GM12878 (cell line): Measurements from ENCODE around the gene CLMP.
"Not testable (repeated sequence)": the region's sequence is repeated elsewhere in the genome, so short reads cannot be mapped to it uniquely, and the experiment has no call there.

ENCODE experiments used
- EZH2 ChIP-seq: IDR thresholded peaks from 2 replicates; pipeline ENCODE4 v1.6.1; 2012; ENCODE audit warnings: low read depth, mild to moderate bottlenecking, control low read depth, inconsistent platforms, low read length, borderline replicate concordance; ENCODE audit not compliant: control insufficient read depth
- MYC ChIP-seq: IDR thresholded peaks from 2 replicates; pipeline ENCODE4 v1.6.1; 2011; ENCODE audit warnings: mild to moderate bottlenecking, low read length, moderate library complexity, inconsistent platforms; ENCODE audit not compliant: insufficient read depth, insufficient replicate concordance, insufficient read length, severe bottlenecking
- NFYA ChIP-seq: IDR thresholded peaks from 2 replicates; pipeline ENCODE4 v1.6.1; 2011; ENCODE audit warnings: low read depth, mild to moderate bottlenecking, low read length, improper control_type of control experiment, borderline replicate concordance
- PAX8 ChIP-seq: fragments of 450-650 bp; IDR thresholded peaks from 2 replicates; pipeline ENCODE4 v1.6.1; 2017; ENCODE audit warnings: mild to moderate bottlenecking, moderate library complexity
- POLR2A ChIP-seq: IDR thresholded peaks from 2 replicates; pipeline ENCODE4 v1.6.1; 2011; ENCODE audit warnings: low read depth, mild to moderate bottlenecking, low read length
- SMAD5 ChIP-seq: IDR thresholded peaks from 2 replicates; pipeline ENCODE4 v1.6.1; 2016; ENCODE audit warnings: antibody characterized with exemption, low read depth
- SP1 ChIP-seq: IDR thresholded peaks from one replicate; pipeline ENCODE4 v1.6.1; 2011; ENCODE audit warnings: low read depth, low read length
- TAF1 ChIP-seq: IDR thresholded peaks from 2 replicates; pipeline ENCODE4 v1.6.1; 2011; ENCODE audit warnings: mild to moderate bottlenecking, low read depth, low read length, borderline replicate concordance
- TF ChIP-seq, protein P1 (sequence below): fragments of 450-650 bp; IDR thresholded peaks from 2 replicates; pipeline ENCODE4 v1.6.1; 2017; ENCODE audit warnings: borderline replicate concordance
- TF ChIP-seq, protein P2 (sequence below), 3 experiments: IDR thresholded peaks in 2 of 3; conservative IDR thresholded peaks in 1 of 3; 2 replicates each; pipeline ENCODE4 v1.5.1; 2011; ENCODE audit warnings: low read depth in 3 of 3, low read length in 3 of 3, mild to moderate bottlenecking in 3 of 3, control low read depth in 2 of 3, moderate library complexity in 2 of 3, inconsistent platforms in 1 of 3, mixed read lengths in 1 of 3; ENCODE audit not compliant: control insufficient read depth in 2 of 3, insufficient read depth in 1 of 3; ENCODE audit errors: extremely low read depth in 1 of 3
- TF ChIP-seq, protein P3 (sequence below): IDR thresholded peaks from 2 replicates; pipeline ENCODE4 v1.6.1; 2012; ENCODE audit warnings: low read depth, low read length, improper control_type of control experiment

DNA sequence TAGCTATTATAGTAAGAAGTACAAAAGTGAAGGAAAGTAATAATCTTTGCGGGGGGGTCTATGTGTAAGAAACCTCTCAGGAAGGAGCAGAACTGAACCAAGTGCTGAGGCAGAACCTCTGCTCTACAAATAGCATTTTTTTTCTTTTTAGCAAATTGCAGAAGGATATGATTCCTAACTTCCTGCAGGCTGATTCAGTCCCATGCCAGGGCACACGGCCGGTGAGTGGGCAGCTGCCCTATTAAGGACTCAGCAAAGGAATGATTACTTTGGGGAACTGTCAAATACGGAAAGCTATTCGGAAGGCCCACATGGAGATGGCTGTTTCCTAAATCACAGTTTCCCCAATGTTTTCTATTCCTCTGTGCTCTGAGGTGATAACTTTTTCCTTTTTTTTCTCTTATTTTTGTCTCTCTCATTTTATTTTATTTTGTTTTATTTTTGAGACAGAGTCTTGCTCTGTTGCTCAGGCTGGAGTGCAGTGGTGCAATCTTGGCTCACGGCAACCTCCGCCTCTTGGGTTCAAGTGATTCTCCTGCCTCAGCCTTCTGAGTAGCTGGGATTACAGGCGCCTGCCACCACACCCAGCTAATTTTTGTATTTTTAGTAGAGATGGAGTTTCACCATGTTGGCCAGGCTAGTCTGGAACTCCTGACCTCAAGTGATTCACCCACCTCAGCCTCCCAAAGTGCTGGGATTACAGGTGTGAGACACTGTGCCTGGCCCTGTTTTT is 62.8 kb downstream of the CLMP start:
- not testable (repeated sequence) for TF ChIP-seq SP1, SMAD5, MYC, EZH2, NFYA, TAF1, POLR2A, PAX8
- TF ChIP-seq, protein P1, sequence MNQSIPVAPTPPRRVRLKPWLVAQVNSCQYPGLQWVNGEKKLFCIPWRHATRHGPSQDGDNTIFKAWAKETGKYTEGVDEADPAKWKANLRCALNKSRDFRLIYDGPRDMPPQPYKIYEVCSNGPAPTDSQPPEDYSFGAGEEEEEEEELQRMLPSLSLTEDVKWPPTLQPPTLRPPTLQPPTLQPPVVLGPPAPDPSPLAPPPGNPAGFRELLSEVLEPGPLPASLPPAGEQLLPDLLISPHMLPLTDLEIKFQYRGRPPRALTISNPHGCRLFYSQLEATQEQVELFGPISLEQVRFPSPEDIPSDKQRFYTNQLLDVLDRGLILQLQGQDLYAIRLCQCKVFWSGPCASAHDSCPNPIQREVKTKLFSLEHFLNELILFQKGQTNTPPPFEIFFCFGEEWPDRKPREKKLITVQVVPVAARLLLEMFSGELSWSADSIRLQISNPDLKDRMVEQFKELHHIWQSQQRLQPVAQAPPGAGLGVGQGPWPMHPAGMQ: not testable (repeated sequence)
- TF ChIP-seq, protein P2, sequence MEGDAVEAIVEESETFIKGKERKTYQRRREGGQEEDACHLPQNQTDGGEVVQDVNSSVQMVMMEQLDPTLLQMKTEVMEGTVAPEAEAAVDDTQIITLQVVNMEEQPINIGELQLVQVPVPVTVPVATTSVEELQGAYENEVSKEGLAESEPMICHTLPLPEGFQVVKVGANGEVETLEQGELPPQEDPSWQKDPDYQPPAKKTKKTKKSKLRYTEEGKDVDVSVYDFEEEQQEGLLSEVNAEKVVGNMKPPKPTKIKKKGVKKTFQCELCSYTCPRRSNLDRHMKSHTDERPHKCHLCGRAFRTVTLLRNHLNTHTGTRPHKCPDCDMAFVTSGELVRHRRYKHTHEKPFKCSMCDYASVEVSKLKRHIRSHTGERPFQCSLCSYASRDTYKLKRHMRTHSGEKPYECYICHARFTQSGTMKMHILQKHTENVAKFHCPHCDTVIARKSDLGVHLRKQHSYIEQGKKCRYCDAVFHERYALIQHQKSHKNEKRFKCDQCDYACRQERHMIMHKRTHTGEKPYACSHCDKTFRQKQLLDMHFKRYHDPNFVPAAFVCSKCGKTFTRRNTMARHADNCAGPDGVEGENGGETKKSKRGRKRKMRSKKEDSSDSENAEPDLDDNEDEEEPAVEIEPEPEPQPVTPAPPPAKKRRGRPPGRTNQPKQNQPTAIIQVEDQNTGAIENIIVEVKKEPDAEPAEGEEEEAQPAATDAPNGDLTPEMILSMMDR (IDR thresholded peaks at IDR 0.05 in 2 of 3, conservative IDR thresholded peaks at IDR 0.05 in 1 of 3; ENCODE audit: control insufficient read depth in 2 of 3, extremely low read depth in 1 of 3, insufficient read depth in 1 of 3, low read depth in 3 of 3, low read length in 3 of 3): not testable (repeated sequence)
- TF ChIP-seq, protein P3, sequence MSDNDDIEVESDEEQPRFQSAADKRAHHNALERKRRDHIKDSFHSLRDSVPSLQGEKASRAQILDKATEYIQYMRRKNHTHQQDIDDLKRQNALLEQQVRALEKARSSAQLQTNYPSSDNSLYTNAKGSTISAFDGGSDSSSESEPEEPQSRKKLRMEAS: not testable (repeated sequence)
